HepG2 (cell line): ENCODE results near the gene SUCLA2. TPM values are rescaled to one million over a fixed set of nuclear protein-coding genes. Genes with fewer than 3 reads are reported as not detected.

ENCODE experiments used
- AHR ChIP-seq: IDR thresholded peaks from 2 replicates; pipeline ENCODE4 v1.6.1; 2018; ENCODE audit warnings: missing genetic modification reagents, missing compliant biosample characterization
- DPF2 ChIP-seq: sonication (generic); formaldehyde crosslinking; IDR thresholded peaks from 2 replicates; pipeline ENCODE4 v1.4.0; 2020; ENCODE audit warnings: mild to moderate bottlenecking, low read depth, missing genetic modification reagents, borderline replicate concordance
- RFX3 ChIP-seq: IDR thresholded peaks from 2 replicates; pipeline ENCODE4 v1.6.1; 2016; ENCODE audit warnings: missing biosample characterization, missing genetic modification reagents
- SKIL ChIP-seq: sonication (generic); formaldehyde crosslinking; IDR thresholded peaks from 2 replicates; pipeline ENCODE4 v1.8.0; 2022; ENCODE audit warnings: missing genetic modification reagents, mild to moderate bottlenecking, moderate library complexity, borderline replicate concordance
- SNAPC2 ChIP-seq: sonication (generic); formaldehyde crosslinking; IDR thresholded peaks from 2 replicates; pipeline ENCODE4 v1.8.1; 2022; ENCODE audit warnings: mild to moderate bottlenecking, missing genetic modification reagents
- SNAPC4 ChIP-seq: sonication (generic); formaldehyde crosslinking; IDR thresholded peaks from 2 replicates; pipeline ENCODE4 v1.4.0; 2020; ENCODE audit warnings: mild to moderate bottlenecking, missing genetic modification reagents
- SP1 ChIP-seq, 2 experiments: fragments of 450-650 bp in 1 of 2; sonication (generic) in 1 of 2; formaldehyde crosslinking in 1 of 2; IDR thresholded peaks; 2 replicates each; pipeline versions ENCODE4 v1.4.0 to v1.6.1; 2016 to 2020; ENCODE audit warnings: missing genetic modification reagents in 1 of 2
- ZNF256 ChIP-seq: sonication (generic); formaldehyde crosslinking; conservative IDR thresholded peaks from 2 replicates; pipeline ENCODE4 v1.4.0; 2020; ENCODE audit warnings: missing genetic modification reagents
- ZNF335 ChIP-seq: sonication (generic); formaldehyde crosslinking; IDR thresholded peaks from 2 replicates; pipeline ENCODE4 v1.4.0; 2020; ENCODE audit warnings: missing genetic modification reagents
- ZNF572 ChIP-seq: sonication (generic); formaldehyde crosslinking; IDR thresholded peaks from 2 replicates; pipeline ENCODE4 v1.5.1; 2020; ENCODE audit warnings: mild to moderate bottlenecking, missing genetic modification reagents
- ZNF660 ChIP-seq: sonication (generic); formaldehyde crosslinking; IDR thresholded peaks from 2 replicates; pipeline ENCODE4 v1.5.1; 2020; ENCODE audit warnings: mild to moderate bottlenecking, low read depth, missing genetic modification reagents, borderline replicate concordance
- ZNF687 ChIP-seq: sonication (generic); formaldehyde crosslinking; IDR thresholded peaks from 2 replicates; pipeline ENCODE4 v1.5.1; 2020; ENCODE audit warnings: mild to moderate bottlenecking, missing genetic modification reagents, moderate library complexity
- ZNF780A ChIP-seq: sonication (generic); formaldehyde crosslinking; IDR thresholded peaks from 2 replicates; pipeline ENCODE4 v1.8.0; 2022; ENCODE audit warnings: mild to moderate bottlenecking, missing genetic modification reagents, moderate library complexity
- polyA plus RNA-seq, 8 experiments: library from polyadenylated mRNA; depleted of rRNA in 3 of 8; stranded (reverse) in 7 of 8; unstranded in 1 of 8; fragments of >200 nt; fragmentation: Illumina TruSeq in 4 of 8; extraction: Trizol in 4 of 8; gene quantifications; 2 replicates each; pipeline versions ENCODE4 v1.2.1 to v1.2.3, GENCODE V29; 2011 to 2016; ENCODE audit warnings: low read depth in 4 of 8, missing spikeins in 1 of 8, mixed read lengths in 1 of 8; ENCODE audit not compliant: insufficient read depth in 1 of 8
- total RNA-seq, 5 experiments: library from RNA; depleted of rRNA; stranded (reverse); fragments of >200 nt; fragmentation: Illumina TruSeq; extraction: Trizol; gene quantifications; 2 replicates each; pipeline ENCODE4 v1.2.3, GENCODE V29; 2016; ENCODE audit warnings: low read depth in 1 of 5

Gene SUCLA2
- total and polyA plus RNA-seq, 2 of the 13 experiments (the other 11 are each of a cell fraction or from before 2014, with no cell fraction given), result 28.4 to 77.1 TPM

- TF ChIP-seq SNAPC4 (CRISPR knock-in tag) (peak; percentile 82; the same call in 1 of the 2 replicates), ZNF660 (CRISPR knock-in tag) (no peak; the same call in 1 of the 2 replicates), SNAPC2 (CRISPR knock-in tag) (peak; percentile 88), DPF2 (CRISPR knock-in tag) (peak; percentile 68; the same call in 1 of the 2 replicates), ZNF256 (CRISPR knock-in tag) (peak; percentile 85), SKIL (CRISPR knock-in tag) (peak; percentile 76), ZNF687 (CRISPR knock-in tag) (peak; percentile 99), AHR (CRISPR knock-in tag) (peak; percentile 95; the same call in 1 of the 2 replicates), SP1 (IDR thresholded peaks at IDR 0.05) (no peak), SP1 (CRISPR knock-in tag; IDR thresholded peaks at IDR 0.05) (peak; percentile 68), ZNF572 (peak; percentile 85; the same call in 1 of the 2 replicates), ZNF335 (peak; percentile 62; the same call in 1 of the 2 replicates), ZNF780A (CRISPR knock-in tag) (no peak), RFX3 (CRISPR knock-in tag) (0 out of 2 replicates have a peak, but pooled peaks have one; percentile 8)
These were observed 36.5 kb upstream of the SUCLA2 start, which contains the start of gene NUDT15 (continued) for GRCh38 chr13:48037346-48038173.
